K562 (cell line): ENCODE measurements around the gene CREBL2. TPM values are rescaled to one million over a fixed set of nuclear protein-coding genes. Genes with fewer than 3 reads are reported as not detected.
A peak's percentile ranks its signal among the peaks of the same experiment; 100 is the strongest.

Source experiments
- CBX5 ChIP-seq: IDR thresholded peaks from 2 replicates; pipeline ENCODE4 v1.6.1; 2014; ENCODE audit warnings: low read depth, borderline replicate concordance
- CEBPB ChIP-seq: fragments of 450-650 bp; IDR thresholded peaks from 2 replicates; pipeline ENCODE4 v1.6.1; 2016; ENCODE audit warnings: missing genetic modification characterization, missing compliant biosample characterization
- CXXC5 ChIP-seq: fragments of 250-450 bp; sonication (Bioruptor Pico); IDR thresholded peaks from 2 replicates; pipeline ENCODE4 v1.8.0; 2022; ENCODE audit warnings: inconsistent platforms, mild to moderate bottlenecking, moderate library complexity
- KAT8 ChIP-seq: fragments of 450-650 bp; IDR thresholded peaks from 2 replicates; pipeline ENCODE4 v1.6.1; 2016; ENCODE audit warnings: low read depth, mild to moderate bottlenecking
- SMARCA4 ChIP-seq: fragments of 450-650 bp; IDR thresholded peaks from 2 replicates; pipeline ENCODE4 v1.6.1; 2016
- USF1 ChIP-seq: sonication (generic); formaldehyde crosslinking; IDR thresholded peaks from 2 replicates; pipeline ENCODE4 v1.9.0; 2022; ENCODE audit warnings: mild to moderate bottlenecking, missing genetic modification reagents
- ZNF445 ChIP-seq: fragments of 250-450 bp; sonication (Bioruptor Pico); IDR thresholded peaks from 2 replicates; pipeline ENCODE4 v1.4.0; 2020; ENCODE audit warnings: low read depth, mild to moderate bottlenecking, moderate library complexity
- ZNF592 ChIP-seq: fragments of 450-650 bp; IDR thresholded peaks from 2 replicates; pipeline ENCODE4 v1.6.1; 2017; ENCODE audit warnings: antibody characterized with exemption, mild to moderate bottlenecking
- polyA plus RNA-seq, 8 experiments: library from polyadenylated mRNA; depleted of rRNA in 4 of 8; stranded (reverse) in 5 of 8; unstranded in 3 of 8; fragments of >200 nt; fragmentation: Nextera tagmentation in 2 of 8; fragmentation: Illumina TruSeq in 1 of 8; extraction: Ambion mirVana in 2 of 8; extraction: Trizol in 1 of 8; gene quantifications; 2 replicates each; pipeline versions ENCODE4 v1.2.1 to v1.2.3, GENCODE V29; 2011 to 2014; ENCODE audit warnings: inconsistent platforms in 1 of 8, missing spikeins in 1 of 8
- total RNA-seq, 7 experiments: library from RNA; depleted of rRNA in 6 of 7; stranded (reverse); fragments of >200 nt in 6 of 7; fragmentation: Illumina TruSeq in 2 of 7; extraction: Trizol in 2 of 7; gene quantifications; 2 replicates each; pipeline versions ENCODE4 v1.2.1 to v1.2.3, GENCODE V29; 2011 to 2021; ENCODE audit warnings: low replicate concordance in 1 of 7

CREBL2 gene
- total and polyA plus RNA-seq, 9 of the 15 experiments (the other 6 are each of a cell fraction or from before 2014, with no cell fraction given) = 1.7 to 7.3 (median 5.2) TPM

GRCh38 chr12:12600659-12601058 is 11.0 kb upstream of the CREBL2 start (continued):
- TF ChIP-seq ZNF592 (peak; percentile 30; the same call in 1 of the 2 replicates), SMARCA4 (no peak), CXXC5 (CRISPR knock-in tag) (peak; percentile 32; the same call in 1 of the 2 replicates), ZNF445 (CRISPR knock-in tag) (no peak), CEBPB (peak; percentile 83), CBX5 (no peak), KAT8 (no peak), USF1 (CRISPR knock-in tag) (no peak)
